ENCODE measurements around the gene CTNNA2.

The CTNNA2 gene

DNA sequence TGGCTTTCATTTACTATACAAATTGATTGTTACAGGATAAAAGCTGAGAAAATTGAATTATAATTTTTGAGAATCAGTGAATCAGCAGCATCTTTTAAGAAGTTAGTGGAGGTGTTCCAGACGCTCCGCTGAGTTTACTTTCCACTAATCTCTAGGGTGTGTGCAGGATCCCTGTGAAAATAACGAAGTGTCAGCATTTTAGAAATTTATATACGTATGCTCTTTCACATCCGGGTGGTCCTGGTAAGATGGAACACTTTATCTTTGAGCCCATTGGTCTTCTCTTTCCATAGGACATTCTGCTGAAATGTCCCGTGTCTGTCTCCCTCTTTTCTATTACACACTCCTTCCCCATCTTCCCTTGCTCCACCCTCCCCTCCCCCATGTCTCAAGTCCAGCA, 1060.3 kb downstream of the CTNNA2 start:
- H3K27ac Mint-ChIP-seq = no peak overlapping the region
- no peaks in the 10 kb centered on the region for H3K4me1 Mint-ChIP-seq
- H3K9me3 Mint-ChIP-seq = no peaks in the 10 kb centered on the region
- no peaks in the 10 kb centered on the region for H3K27me3 Mint-ChIP-seq
- no peak for DNase-seq
- H3K36me3 Mint-ChIP-seq = no peaks in the 10 kb centered on the region
- H3K4me3 Mint-ChIP-seq = no peak overlapping the region
- no peak for ATAC-seq (replicated peaks)

DNA sequence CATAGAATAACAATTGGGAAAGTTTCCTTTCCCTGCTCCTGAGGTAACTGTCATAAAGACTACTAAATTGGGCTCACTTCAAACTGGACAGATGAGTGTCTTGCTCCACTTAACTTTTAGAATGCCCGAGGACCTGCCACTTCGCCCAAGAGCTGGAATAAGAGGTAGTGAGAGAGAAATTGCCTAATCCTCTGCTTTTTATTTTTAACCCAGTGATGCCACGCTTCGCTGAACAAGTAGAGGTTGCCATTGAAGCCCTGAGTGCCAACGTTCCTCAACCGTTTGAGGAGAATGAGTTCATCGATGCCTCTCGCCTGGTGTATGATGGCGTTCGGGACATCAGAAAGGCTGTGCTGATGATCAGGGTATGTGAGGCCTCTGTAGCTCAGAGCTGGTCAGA, 1061.1 kb downstream of the CTNNA2 start:
- H3K9me3 Mint-ChIP-seq = no peaks in the 10 kb centered on the region
- H3K4me1 Mint-ChIP-seq = no peaks in the 10 kb centered on the region
- H3K36me3 Mint-ChIP-seq = no peaks in the 10 kb centered on the region
- DNase-seq (no peak), ATAC-seq (replicated peaks) (no peak)
- H3K4me3 Mint-ChIP-seq = no peak overlapping the region
- no peaks in the 10 kb centered on the region for H3K27me3 Mint-ChIP-seq
- no peak overlapping the region for H3K27ac Mint-ChIP-seq

DNA sequence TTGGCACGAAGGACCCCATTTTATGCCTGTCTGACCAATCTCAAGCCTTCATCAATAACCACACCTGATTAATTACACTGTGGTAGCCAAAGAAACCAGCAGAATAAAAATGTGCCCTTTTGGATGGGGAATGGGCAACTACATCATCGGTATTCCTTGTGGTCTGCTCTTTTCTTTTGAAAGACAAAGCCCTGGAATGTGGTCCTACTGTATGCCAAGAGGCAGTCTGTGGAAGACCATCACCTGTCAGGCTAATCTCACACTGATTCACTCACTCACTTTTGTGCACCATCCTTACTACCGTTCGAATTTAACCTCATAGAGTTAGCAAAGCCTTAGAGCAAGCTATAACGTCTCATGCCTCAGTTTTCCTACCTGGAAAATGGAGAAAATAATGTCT, 1066.9 kb downstream of the CTNNA2 start:
- H3K36me3 Mint-ChIP-seq = no peaks in the 10 kb centered on the region
- no peak for ATAC-seq (replicated peaks)
- H3K9me3 Mint-ChIP-seq = peaks cover 0 to 3% of the 10 kb centered on the region in 2 donors
- no peak overlapping the region for H3K27ac Mint-ChIP-seq
- no peak overlapping the region for H3K4me3 Mint-ChIP-seq
- H3K4me1 Mint-ChIP-seq = no peaks in the 10 kb centered on the region
- no peaks in the 10 kb centered on the region for H3K27me3 Mint-ChIP-seq
- DNase-seq = no peak

DNA sequence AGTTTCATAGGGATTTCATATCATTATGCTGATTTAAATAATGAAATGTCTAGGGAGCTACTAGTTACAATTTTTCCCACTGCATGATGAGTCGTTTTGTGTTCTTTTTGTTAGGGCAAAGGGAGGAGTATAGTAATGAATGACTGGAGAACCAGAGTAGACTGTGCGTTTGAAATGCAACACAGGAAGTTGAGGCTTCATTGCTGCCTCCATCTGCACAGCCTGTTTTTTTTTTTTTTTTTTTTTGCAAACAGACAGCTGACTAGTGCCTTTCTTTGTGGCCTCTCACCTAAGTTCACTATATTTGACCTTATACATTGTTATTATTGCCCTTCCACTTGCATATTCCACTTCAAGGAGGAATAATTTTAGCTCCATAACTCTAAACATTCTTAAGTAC, 1078.4 kb downstream of the CTNNA2 start:
- H3K9me3 Mint-ChIP-seq = peaks cover 3 to 15% of the 10 kb centered on the region in 2 donors
- H3K4me3 Mint-ChIP-seq = no peak overlapping the region
- ATAC-seq (replicated peaks) = no peak
- no peak overlapping the region for H3K27ac Mint-ChIP-seq
- H3K4me1 Mint-ChIP-seq = no peaks in the 10 kb centered on the region
- H3K27me3 Mint-ChIP-seq = no peaks in the 10 kb centered on the region
- no peaks in the 10 kb centered on the region for H3K36me3 Mint-ChIP-seq
- DNase-seq = no peak

DNA sequence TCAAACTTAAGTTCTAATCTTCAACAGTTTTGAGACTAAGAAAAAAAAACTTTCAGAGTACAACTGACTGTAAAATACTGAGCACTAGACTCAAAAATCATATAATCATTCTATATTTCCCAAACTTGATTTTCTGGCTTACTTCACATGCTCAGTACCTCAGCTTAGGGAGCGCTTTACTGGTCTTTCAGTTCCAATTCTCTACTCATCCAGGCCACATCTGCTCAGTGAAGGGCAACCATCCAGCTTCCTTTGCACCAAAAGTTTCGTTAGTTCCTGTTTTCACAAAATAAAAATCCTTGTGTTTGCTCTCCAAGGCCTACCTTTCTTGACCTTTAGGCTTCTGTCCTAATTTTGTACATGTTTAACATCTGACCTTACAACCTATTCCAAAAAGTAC, 1079.3 kb downstream of the CTNNA2 start:
- Mint-ChIP-seq H3K4me1 (no peaks in the 10 kb centered on the region), H3K36me3 (no peaks in the 10 kb centered on the region), H3K4me3 (no peak overlapping the region), H3K27ac (no peak overlapping the region), H3K27me3 (no peaks in the 10 kb centered on the region), H3K9me3 (peaks cover 7 to 18% of the 10 kb centered on the region in 2 donors)
- no peak for DNase-seq
- ATAC-seq (replicated peaks) = no peak

DNA sequence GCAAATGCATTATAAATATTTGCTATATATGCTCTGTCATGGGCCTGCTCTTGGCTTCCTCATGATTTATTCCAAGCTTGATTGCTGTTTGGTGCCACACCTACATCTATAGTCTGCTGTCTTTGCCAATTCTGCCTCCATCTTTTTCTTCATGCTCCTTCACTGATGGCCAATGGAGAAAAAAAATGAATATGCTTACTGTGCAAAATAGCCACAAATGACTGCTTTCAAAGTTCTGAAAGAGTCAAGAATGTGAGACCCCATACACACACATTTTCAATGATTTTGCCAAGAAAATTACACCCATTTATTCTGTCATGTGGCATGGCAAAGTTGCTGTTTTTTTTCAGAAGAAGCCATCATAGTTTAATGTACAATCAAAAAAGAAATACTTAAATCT, 1097.3 kb downstream of the CTNNA2 start:
- DNase-seq = no peak
- Mint-ChIP-seq H3K9me3 (peaks cover 5% of the 10 kb centered on the region in 2 donors), H3K27ac (no peak overlapping the region), H3K4me1 (no peaks in the 10 kb centered on the region), H3K36me3 (no peaks in the 10 kb centered on the region), H3K27me3 (no peaks in the 10 kb centered on the region), H3K4me3 (no peak overlapping the region)
- ATAC-seq (replicated peaks) = no peak

DNA sequence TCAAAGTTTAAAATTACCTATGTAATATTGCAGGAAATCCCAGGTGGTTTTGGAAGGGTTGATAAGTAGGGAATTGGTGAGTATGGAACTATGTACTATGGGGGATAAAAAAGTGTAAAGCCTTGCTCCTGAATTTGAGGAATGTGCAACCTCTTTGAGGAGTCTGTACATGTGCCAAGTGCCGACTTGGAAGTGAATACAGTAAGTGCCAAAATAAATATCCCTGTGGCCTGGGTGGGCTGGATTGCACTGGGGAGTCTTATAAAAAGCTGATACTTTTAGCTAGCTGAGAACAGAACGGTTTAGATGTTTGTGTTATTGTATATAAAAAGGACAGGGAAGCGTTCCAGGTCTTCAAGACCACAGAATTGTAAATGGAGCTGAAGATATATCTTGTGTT, 1108.8 kb downstream of the CTNNA2 start:
- DNase-seq = no peak
- Mint-ChIP-seq H3K27ac (no peak overlapping the region), H3K27me3 (no peaks in the 10 kb centered on the region), H3K9me3 (peaks cover 5 to 8% of the 10 kb centered on the region in 2 donors), H3K36me3 (no peaks in the 10 kb centered on the region), H3K4me3 (no peak overlapping the region), H3K4me1 (no peaks in the 10 kb centered on the region)
- no peak for ATAC-seq (replicated peaks)

DNA sequence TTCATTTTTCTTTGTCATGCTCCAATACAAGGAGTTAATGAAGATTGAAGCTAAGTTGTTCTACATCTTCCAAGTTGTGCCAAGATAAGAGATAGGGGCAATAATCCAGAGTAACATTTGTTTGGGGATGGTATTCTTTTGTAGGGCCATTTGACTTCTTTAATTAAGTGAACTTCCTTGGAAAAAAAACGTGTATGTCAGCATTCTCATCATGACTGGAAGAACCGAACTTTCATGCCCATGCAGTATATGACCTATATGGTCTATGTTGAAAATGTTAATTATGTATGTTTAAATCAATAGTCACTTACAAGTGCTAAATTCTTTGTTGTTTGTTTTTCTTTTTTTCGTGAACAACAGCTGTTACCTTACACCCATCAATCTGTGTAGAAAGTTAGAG, 1111.2 kb downstream of the CTNNA2 start:
- no peak for DNase-seq
- H3K9me3 Mint-ChIP-seq = peaks cover 7 to 8% of the 10 kb centered on the region in 2 donors
- no peaks in the 10 kb centered on the region for H3K27me3 Mint-ChIP-seq
- H3K4me1 Mint-ChIP-seq = no peaks in the 10 kb centered on the region
- ATAC-seq (replicated peaks) = no peak
- no peak overlapping the region for H3K4me3 Mint-ChIP-seq
- no peaks in the 10 kb centered on the region for H3K36me3 Mint-ChIP-seq
- no peak overlapping the region for H3K27ac Mint-ChIP-seq

DNA sequence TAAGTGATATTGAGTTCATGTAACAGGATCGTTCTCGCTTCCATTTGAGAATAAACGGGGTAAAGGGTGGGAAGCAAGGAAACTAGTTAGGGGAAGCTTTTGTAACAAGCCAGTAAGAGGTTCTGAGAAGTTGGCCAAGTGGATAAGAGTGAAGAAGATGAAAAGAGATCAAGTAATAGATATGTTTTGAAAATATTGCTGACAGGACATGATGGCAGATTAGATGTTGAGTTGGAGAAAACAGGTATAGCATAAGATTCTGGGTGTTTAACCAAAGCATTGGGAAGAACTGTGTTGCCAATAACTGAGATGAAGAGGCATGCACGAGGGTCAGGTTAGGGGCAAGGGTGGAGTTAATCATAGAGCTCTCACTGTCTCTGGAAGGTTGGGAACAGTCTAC, 1121.7 kb downstream of the CTNNA2 start:
- Mint-ChIP-seq H3K4me1 (no peaks in the 10 kb centered on the region), H3K27me3 (no peaks in the 10 kb centered on the region), H3K4me3 (no peak overlapping the region), H3K36me3 (no peaks in the 10 kb centered on the region), H3K27ac (no peak overlapping the region), H3K9me3 (peaks cover 2 to 11% of the 10 kb centered on the region in 2 donors)
- DNase-seq (no peak), ATAC-seq (replicated peaks) (no peak)

DNA sequence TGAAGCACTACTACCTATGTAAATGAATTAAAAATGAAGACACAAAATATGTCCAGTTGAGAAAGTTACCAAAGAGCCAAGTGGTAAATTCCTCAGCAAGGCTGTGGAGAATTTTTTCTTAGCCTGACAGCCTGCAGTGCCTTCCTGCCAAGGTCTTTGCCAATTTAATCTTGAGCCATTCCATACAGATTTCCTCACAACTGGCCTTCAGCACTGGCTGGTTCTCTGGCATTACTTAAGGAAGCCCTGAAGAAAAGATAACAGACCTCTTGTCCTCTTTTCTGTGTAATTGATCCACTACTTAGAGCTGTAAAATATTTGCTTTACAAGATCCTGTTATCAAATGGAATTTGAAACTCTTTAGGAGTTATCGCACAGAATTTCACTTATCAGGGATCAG, 1125.9 kb downstream of the CTNNA2 start:
- DNase-seq (no peak), ATAC-seq (replicated peaks) (no peak)
- H3K27ac Mint-ChIP-seq = no peak overlapping the region
- H3K27me3 Mint-ChIP-seq = no peaks in the 10 kb centered on the region
- peaks cover 6 to 9% of the 10 kb centered on the region in 2 donors for H3K9me3 Mint-ChIP-seq
- no peaks in the 10 kb centered on the region for H3K36me3 Mint-ChIP-seq
- no peaks in the 10 kb centered on the region for H3K4me1 Mint-ChIP-seq
- no peak overlapping the region for H3K4me3 Mint-ChIP-seq

DNA sequence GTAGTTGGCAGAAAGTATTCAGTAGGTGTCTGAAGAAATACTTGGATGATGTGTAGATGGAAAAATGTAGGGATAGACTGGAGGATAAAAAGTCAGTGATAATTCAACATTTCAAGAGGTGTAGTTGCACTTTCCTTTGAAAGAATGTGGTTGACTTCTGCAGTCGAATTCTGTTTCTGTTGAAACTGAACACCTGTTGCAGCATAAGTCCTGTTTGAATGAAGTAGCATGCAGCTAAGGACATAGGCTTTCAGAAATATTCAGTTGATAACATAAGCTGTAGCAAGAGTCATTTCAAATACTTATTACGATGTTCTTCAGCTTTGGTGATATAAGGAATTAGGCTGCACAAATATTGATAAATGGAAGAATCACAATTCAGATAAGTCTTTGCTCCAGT, 1129.6 kb downstream of the CTNNA2 start:
- ATAC-seq (replicated peaks) (no peak), DNase-seq (no peak)
- Mint-ChIP-seq H3K36me3 (no peaks in the 10 kb centered on the region), H3K4me1 (no peaks in the 10 kb centered on the region), H3K4me3 (no peak overlapping the region), H3K27ac (no peak overlapping the region), H3K27me3 (no peaks in the 10 kb centered on the region), H3K9me3 (peaks cover 4 to 7% of the 10 kb centered on the region in 2 donors)

DNA sequence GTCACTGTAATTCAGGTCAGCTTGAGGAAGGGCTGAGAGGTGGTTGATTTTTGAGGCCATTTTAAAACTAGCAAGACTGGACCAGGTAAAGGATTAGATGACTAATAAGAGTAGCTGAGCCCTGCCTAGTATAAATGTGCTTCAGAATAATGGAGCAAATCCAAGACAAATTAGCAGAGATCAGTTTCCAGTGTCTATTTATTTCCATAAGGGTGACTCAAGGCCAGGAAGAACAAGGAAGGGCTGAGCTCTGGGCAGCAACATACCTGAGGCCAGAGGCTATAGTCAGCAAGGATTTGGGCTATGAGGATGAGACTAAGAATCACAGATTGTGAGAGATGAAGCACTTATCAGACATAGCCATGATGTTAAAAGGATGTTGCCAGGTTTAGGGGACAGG, 1130.7 kb downstream of the CTNNA2 start:
- H3K27ac Mint-ChIP-seq = no peak overlapping the region
- H3K4me1 Mint-ChIP-seq = no peaks in the 10 kb centered on the region
- DNase-seq (no peak), ATAC-seq (replicated peaks) (no peak)
- no peaks in the 10 kb centered on the region for H3K36me3 Mint-ChIP-seq
- no peaks in the 10 kb centered on the region for H3K27me3 Mint-ChIP-seq
- H3K4me3 Mint-ChIP-seq = no peak overlapping the region
- peaks cover 4 to 7% of the 10 kb centered on the region in 2 donors for H3K9me3 Mint-ChIP-seq

DNA sequence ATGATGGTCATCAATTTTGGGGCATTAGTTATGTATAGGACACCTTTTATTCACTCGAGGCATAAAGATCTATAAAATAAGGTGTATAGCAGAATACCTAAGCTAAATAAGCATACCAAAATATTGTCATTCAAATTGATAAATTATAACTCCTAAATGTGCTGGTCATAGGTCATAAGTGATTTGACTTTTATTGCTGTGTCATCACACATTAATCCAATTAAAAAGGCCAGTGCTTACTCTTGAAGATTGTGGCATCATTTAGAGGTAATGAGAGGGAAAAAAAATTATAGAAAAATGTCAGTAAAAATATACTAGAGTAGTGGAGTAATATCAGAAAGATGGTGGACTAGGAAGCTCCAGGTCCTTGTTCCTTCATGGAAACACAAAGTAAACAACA, 1138.6 kb downstream of the CTNNA2 start:
- Mint-ChIP-seq H3K4me3 (no peak overlapping the region), H3K9me3 (peaks cover 9 to 10% of the 10 kb centered on the region in 2 donors), H3K36me3 (no peaks in the 10 kb centered on the region), H3K27me3 (no peaks in the 10 kb centered on the region), H3K4me1 (no peaks in the 10 kb centered on the region), H3K27ac (no peak overlapping the region)
- DNase-seq (no peak), ATAC-seq (replicated peaks) (no peak)

DNA sequence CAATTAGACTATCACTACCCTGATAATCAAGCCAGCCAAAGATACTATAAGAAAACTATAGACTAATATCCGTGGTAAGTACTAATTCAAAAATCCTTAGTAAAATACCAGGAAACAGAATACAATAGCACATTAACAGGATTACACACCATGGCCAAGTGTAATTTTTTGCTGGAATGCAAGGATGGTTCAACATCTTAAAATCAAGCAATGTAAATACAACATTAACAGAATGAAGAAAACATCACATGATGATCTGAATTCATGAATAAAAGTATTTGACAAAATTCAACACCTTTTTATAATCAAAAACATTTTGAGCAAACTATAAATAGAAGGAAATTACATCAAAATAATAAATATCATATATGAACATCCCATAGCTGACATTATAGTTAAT, 1142.4 kb downstream of the CTNNA2 start:
- ATAC-seq (replicated peaks) = no peak
- Mint-ChIP-seq H3K4me1 (no peaks in the 10 kb centered on the region), H3K27me3 (no peaks in the 10 kb centered on the region), H3K9me3 (peaks cover 14% of the 10 kb centered on the region in 2 donors), H3K4me3 (no peak overlapping the region), H3K27ac (no peak overlapping the region), H3K36me3 (no peaks in the 10 kb centered on the region)
- DNase-seq = no peak

DNA sequence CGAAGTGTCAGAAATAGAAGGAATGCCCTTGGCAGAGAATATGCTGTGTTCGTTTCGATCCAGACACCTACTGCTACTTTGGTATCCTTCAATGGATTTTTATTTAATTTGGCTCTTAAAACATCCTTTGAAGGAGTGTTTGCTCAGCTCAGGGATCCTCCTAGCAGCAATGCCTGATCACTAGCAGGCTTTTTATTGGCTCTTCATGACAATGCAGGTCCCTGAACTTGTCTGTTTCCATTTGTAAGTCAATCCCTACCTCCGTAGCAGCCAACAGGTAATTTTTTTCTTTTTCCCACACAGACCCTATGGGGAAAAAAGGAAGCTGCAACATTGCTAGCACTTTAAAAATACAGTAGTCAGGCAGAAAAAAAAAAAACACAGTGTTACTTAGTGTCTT, 1157.9 kb downstream of the CTNNA2 start:
- no peak overlapping the region for H3K27ac Mint-ChIP-seq
- no peaks in the 10 kb centered on the region for H3K4me1 Mint-ChIP-seq
- peaks cover 0 to 4% of the 10 kb centered on the region in 2 donors for H3K9me3 Mint-ChIP-seq
- no peak for ATAC-seq (replicated peaks)
- no peak overlapping the region for H3K4me3 Mint-ChIP-seq
- no peaks in the 10 kb centered on the region for H3K36me3 Mint-ChIP-seq
- DNase-seq = no peak
- H3K27me3 Mint-ChIP-seq = no peaks in the 10 kb centered on the region

DNA sequence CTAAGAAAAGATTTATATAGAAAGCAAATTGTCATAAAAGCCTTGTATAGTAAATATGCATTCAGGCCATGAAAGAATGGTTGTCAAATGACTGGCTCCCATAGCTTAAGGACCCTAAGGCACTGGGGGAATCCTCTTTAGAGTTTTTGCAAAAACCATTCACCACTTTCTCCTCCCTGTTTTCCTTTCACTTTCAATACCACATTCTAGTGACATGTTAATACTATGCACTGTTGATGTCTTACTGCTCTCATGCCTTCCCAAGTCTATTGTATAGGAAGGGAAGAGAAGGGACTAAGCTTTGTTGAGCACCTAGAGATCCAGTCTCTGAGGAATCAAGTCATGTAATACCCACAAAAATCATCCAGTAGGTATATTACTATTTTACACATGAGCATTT, 1174.7 kb downstream of the CTNNA2 start:
- no peaks in the 10 kb centered on the region for H3K27me3 Mint-ChIP-seq
- DNase-seq = no peak
- no peak overlapping the region for H3K27ac Mint-ChIP-seq
- H3K9me3 Mint-ChIP-seq = peaks cover 0 to 3% of the 10 kb centered on the region in 2 donors
- H3K4me1 Mint-ChIP-seq = no peaks in the 10 kb centered on the region
- H3K4me3 Mint-ChIP-seq = no peak overlapping the region
- no peaks in the 10 kb centered on the region for H3K36me3 Mint-ChIP-seq
- no peak for ATAC-seq (replicated peaks)

Data from stimulated activated naive B cell treated with anti-CD40 and anti-IgM and Interleukin-4, amounts not matched to agents 10 μg/mL and 1 μg/mL and 100 μg/mL, for 72 hours (primary cell).